Fibroblast of pulmonary artery (primary cell): ENCODE results near the gene WDR43.
"Not testable (repeated sequence)": the region's sequence is repeated elsewhere in the genome, so short reads cannot be mapped to it uniquely, and the experiment has no call there.

Experiments
- DNase-seq: peaks from one replicate; pipeline ENCODE4 v3.0.0-alpha.2; 2010; ENCODE audit warnings: low read depth
- H3K4me3 ChIP-seq: replicated peaks from 2 replicates; pipeline ENCODE4 v1.5.1; 2011; ENCODE audit warnings: low read depth, mild to moderate bottlenecking, control low read depth, low read length, moderate library complexity
- TF ChIP-seq, protein P1 (sequence below): IDR thresholded peaks from 2 replicates; pipeline ENCODE4 v1.5.1; 2011; ENCODE audit warnings: mild to moderate bottlenecking, control low read depth, low read length, inconsistent platforms; ENCODE audit errors: missing control alignments

WDR43 gene

DNA sequence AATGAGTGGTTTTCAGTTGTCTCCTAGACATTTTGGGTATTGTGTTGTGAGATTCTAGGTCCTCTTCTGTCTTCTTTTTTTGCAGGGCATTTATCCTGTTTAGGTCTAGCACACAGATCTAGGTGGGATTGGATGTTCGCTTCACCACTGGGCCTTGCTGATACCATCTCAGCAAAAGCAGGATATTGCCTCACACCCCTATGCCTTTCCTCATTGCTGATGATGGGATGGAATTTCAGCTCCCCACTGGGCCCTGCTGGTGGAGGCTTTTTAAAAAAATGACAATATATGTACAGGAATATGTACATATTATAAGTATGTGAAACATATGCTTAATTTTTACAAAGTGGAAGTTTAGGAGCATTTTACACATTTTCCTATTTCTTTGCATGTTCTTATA, 81.2 kb downstream of the WDR43 start:
- no peak overlapping the region for H3K4me3 ChIP-seq
- TF ChIP-seq, protein P1, sequence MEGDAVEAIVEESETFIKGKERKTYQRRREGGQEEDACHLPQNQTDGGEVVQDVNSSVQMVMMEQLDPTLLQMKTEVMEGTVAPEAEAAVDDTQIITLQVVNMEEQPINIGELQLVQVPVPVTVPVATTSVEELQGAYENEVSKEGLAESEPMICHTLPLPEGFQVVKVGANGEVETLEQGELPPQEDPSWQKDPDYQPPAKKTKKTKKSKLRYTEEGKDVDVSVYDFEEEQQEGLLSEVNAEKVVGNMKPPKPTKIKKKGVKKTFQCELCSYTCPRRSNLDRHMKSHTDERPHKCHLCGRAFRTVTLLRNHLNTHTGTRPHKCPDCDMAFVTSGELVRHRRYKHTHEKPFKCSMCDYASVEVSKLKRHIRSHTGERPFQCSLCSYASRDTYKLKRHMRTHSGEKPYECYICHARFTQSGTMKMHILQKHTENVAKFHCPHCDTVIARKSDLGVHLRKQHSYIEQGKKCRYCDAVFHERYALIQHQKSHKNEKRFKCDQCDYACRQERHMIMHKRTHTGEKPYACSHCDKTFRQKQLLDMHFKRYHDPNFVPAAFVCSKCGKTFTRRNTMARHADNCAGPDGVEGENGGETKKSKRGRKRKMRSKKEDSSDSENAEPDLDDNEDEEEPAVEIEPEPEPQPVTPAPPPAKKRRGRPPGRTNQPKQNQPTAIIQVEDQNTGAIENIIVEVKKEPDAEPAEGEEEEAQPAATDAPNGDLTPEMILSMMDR = no peak

DNA sequence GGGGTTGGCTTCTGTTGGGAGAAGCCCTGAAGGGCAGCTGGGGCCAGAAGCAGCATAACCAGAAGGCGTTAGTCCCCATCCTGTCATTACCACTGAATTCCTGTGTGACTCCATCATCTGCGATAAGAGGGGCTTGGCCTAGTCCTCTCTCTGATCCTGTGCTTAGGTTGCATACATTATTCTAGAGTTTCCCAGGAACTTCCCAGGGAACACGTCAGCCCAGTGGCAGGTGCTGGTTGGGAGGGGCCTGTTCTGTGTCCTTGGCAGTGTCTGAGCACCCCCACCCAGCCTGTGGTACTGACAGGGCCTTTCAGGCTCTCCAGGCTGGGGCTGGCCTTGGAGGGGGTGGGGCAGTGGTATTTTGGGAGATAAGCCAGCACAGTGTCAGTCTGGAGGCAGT, 82.1 kb downstream of the WDR43 start:
- peak; percentile 55 for DNase-seq
- no peak overlapping the region for H3K4me3 ChIP-seq
- TF ChIP-seq, protein P1 = no peak

More for the DNA sequence above, 81.2 kb downstream of the WDR43 start:
- DNase-seq = peak; percentile 32

DNA sequence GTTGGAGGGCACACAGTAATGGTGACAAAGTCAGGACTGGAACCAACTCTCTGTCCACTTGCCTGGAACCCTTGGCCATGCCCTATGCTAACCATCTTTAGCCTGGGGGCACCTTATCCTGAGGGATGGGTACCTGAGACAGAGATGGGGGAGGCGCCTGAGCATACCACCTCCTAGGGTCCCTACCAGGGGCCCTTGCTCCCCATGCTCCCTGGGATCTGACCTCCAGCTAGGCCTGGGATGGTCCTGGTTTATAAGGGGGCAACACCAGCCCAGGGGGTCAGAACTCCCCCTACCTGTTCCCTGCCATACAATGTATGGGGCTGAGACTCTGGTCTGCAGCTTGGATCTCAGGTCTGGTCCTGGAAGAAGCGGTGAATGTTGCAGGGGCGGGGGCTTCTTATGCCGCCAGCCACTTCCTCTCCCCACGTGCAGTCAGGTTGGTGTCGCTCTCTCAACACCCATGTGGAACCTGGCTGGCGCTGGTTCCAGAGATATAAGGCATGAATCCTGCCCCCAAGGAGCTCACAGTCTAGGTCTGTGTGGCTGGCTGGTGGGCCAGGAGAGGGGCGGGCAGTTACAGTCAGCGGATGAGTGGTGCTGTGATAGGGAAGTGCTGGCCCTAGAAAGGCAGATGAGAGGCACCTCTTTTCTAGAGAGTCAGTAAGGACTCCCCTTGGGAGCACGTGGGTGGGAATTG, 82.9 kb downstream of the WDR43 start:
- H3K4me3 ChIP-seq = no peak overlapping the region
- TF ChIP-seq, protein P1 = no peak
- DNase-seq = no peak

DNA sequence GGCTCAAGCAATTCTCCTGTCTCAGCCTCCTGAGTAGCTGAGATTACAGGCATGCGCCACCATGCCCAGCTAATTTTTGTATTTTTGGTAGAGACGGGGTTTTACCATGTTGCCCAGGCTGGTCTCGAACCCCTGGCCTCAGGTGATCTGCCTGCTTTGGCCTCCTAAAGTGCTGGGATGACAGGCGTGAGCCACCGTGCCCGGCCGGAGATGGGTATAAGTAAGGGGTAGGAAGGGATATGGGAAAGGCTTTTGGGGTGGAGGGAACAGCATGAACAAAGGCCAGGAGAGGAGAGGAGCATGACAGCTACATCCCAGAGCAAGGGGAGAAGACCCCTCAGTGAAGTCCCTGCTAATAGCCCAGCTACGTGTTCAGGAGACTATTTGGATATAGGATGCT, 83.5 kb downstream of the WDR43 start:
- not testable (repeated sequence) for DNase-seq, H3K4me3 ChIP-seq

DNA sequence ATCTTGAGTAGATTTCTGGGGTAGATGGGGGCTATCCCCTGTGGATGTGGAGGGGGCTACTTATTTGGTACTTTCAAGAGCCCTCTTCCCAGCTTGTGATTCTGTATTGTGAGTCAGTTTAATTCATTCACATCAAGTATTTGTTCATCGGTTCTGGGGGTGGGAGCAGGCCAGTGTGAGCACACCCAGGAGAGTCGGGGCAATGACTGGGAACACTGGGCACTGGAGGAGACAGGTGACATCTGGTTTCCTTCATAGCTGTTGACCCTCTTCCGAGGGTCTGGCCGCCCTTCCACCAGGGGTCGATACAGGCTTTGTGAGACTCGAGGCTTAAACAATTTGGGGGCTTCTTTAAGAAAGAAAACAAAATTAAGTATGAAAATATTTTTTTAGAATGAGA, 84.1 kb downstream of the WDR43 start:
- H3K4me3 ChIP-seq = no peak overlapping the region
- TF ChIP-seq, protein P1 = no peak
- no peak for DNase-seq

DNA sequence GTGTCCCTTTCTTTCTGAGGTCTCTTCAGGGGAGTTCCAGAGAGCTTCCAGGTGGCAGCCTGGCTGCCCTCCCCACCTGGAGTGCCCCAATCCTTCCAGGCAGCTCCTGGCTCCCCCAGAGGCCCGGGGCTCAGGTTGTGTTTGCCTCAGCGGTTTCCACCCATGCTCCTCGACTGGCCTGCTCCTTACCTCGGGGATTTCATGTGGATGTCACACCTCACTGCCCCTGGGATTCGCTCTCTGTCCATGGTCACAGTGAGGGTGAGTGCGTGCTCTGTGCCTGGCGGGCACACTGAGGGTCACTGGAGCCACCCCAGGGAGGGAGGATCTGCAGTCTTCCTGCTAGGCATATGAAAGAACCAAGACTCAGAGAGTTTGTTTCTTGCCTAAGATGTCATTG, 84.6 kb downstream of the WDR43 start:
- no peak for DNase-seq
- TF ChIP-seq, protein P1 = no peak
- H3K4me3 ChIP-seq = no peak overlapping the region

DNA sequence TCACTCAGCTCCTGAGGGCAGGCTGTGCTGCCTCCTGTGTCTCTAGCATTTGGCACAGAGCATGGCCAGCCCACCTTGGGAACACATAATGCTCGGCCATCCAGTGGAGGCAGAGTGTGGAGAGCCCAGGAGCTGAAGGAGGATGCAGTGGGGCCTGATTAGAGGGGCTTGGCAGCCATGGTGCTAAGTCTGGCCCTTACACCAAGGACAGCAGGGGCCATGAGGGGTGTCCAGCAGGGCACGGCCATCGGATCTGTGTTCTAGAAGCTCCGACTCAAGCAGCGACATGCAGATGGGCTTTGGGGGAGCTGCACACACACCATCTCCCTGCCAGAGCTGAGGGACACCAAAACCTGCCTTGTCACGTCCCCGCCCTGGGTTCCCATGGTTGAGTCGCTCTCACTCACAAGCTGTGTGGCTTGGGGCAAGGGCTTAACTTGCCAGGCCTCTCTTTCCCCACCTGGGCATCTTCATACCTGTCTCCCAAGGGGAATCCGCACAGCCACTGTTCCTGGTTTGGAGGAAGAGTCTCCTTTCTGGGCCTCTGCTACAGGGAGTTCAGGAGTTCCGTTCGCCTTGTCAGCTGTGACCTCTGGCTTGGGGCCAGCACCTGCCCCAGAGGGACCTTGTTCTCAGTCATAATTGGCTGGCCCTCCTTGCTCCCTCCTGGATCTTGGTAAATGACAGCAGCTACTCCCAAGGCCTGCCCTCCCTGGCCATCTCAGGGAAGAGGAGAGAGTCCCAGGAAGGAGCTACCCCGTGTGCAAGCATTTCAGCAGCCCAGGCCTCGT, 85.3 kb downstream of the WDR43 start:
- TF ChIP-seq, protein P1 = no peak
- H3K4me3 ChIP-seq = no peak overlapping the region
- no peak for DNase-seq
